HEK293 (cell line): ENCODE results near the gene CDK12.

Experiments used
- ZNF24 ChIP-seq: fragments of 450-650 bp; formaldehyde crosslinking; IDR thresholded peaks from 2 replicates; pipeline ENCODE4 v1.5.1; 2016; ENCODE audit warnings: missing biosample characterization, missing genetic modification characterization
- ZNF670 ChIP-seq: fragments of 450-650 bp; formaldehyde crosslinking; IDR thresholded peaks from 2 replicates; pipeline ENCODE4 v1.5.1; 2016; ENCODE audit warnings: missing biosample characterization, missing genetic modification characterization, low read depth
- TF ChIP-seq, protein P1 (sequence below): fragments of 450-650 bp; formaldehyde crosslinking; IDR thresholded peaks from 2 replicates; pipeline ENCODE4 v1.5.1; 2016; ENCODE audit warnings: missing biosample characterization, missing genetic modification characterization, low read depth
- TF ChIP-seq, protein P2 (sequence below): fragments of 450-650 bp; formaldehyde crosslinking; IDR thresholded peaks from 2 replicates; pipeline ENCODE4 v1.5.1; 2016; ENCODE audit warnings: missing biosample characterization, missing genetic modification characterization

DNA sequence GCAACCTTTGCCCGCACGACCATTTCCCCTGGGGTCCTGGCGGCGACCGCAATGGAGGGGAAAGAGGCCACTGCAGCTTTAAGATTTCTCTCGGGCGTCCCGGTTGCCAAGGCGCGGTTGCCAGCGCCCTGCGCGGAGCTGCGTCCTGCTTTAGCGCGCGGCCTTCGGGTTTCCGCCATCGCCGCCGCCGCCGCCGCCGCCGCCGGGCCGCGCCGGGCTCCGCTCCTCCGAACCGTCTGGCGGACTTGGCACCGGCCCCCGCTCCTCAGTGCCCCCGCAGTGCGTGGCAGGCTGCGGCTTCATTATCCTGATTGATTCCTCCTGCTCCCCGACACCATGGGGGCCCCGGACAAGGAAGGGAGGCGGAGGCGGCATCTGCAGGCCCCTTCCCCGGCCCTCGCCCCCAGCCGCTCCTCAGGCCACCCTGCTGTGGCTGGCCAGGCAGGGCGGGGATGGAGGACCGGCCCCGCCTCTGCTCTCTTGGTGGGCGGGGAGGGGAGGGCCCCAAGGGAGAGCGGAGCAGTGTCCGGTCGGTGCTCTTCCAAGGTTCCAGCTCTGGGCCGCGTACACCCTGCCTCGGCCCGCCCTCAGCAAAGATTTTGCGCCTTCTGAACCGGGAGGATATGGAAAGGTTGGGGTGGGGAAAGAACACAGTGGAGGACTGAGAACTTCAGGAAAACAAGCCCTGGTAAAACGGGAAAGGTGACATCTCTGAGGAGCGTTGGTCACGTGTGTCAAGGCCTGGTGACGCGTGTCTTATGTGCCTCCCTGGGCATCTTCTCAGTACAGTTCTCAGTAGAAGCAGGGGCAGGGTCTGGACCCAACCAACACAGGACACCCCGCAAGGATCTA lies 112.4 kb downstream of the CDK12 start:
- TF ChIP-seq, protein P1, sequence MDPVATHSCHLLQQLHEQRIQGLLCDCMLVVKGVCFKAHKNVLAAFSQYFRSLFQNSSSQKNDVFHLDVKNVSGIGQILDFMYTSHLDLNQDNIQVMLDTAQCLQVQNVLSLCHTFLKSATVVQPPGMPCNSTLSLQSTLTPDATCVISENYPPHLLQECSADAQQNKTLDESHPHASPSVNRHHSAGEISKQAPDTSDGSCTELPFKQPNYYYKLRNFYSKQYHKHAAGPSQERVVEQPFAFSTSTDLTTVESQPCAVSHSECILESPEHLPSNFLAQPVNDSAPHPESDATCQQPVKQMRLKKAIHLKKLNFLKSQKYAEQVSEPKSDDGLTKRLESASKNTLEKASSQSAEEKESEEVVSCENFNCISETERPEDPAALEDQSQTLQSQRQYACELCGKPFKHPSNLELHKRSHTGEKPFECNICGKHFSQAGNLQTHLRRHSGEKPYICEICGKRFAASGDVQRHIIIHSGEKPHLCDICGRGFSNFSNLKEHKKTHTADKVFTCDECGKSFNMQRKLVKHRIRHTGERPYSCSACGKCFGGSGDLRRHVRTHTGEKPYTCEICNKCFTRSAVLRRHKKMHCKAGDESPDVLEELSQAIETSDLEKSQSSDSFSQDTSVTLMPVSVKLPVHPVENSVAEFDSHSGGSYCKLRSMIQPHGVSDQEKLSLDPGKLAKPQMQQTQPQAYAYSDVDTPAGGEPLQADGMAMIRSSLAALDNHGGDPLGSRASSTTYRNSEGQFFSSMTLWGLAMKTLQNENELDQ (tag by site-specific recombination): no peak
- TF ChIP-seq, protein P2, sequence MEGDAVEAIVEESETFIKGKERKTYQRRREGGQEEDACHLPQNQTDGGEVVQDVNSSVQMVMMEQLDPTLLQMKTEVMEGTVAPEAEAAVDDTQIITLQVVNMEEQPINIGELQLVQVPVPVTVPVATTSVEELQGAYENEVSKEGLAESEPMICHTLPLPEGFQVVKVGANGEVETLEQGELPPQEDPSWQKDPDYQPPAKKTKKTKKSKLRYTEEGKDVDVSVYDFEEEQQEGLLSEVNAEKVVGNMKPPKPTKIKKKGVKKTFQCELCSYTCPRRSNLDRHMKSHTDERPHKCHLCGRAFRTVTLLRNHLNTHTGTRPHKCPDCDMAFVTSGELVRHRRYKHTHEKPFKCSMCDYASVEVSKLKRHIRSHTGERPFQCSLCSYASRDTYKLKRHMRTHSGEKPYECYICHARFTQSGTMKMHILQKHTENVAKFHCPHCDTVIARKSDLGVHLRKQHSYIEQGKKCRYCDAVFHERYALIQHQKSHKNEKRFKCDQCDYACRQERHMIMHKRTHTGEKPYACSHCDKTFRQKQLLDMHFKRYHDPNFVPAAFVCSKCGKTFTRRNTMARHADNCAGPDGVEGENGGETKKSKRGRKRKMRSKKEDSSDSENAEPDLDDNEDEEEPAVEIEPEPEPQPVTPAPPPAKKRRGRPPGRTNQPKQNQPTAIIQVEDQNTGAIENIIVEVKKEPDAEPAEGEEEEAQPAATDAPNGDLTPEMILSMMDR: no peak
- 0 out of 2 replicates have a peak, but pooled peaks have one; percentile 20 for TF ChIP-seq ZNF24 (tag by site-specific recombination)
- no peak for TF ChIP-seq ZNF670
